GM12892 (cell line): ENCODE data around the gene HIVEP2.

Experiments
- POLR2A ChIP-seq: IDR thresholded peaks from 2 replicates; pipeline ENCODE4 v1.6.1; 2011; ENCODE audit warnings: low read depth, low read length, control low read depth
- POLR2AphosphoS5 ChIP-seq: IDR thresholded peaks from 2 replicates; pipeline ENCODE4 v1.6.1; 2011; ENCODE audit warnings: low read depth, low read length, control low read depth
- TAF1 ChIP-seq: IDR thresholded peaks from 2 replicates; pipeline ENCODE4 v1.6.1; 2011; ENCODE audit warnings: low read depth, mild to moderate bottlenecking, control low read depth, low read length, borderline replicate concordance

GRCh38 chr6:142722012-142722411 lies 223.0 kb downstream of the HIVEP2 start:
- no peak for TF ChIP-seq POLR2AphosphoS5
- TF ChIP-seq TAF1, result no peak
- no peak for TF ChIP-seq POLR2A
